GM18867 (cell line): ENCODE measurements around the gene PCCA.
"Not testable (repeated sequence)": the region's sequence is repeated elsewhere in the genome, so short reads cannot be mapped to it uniquely, and the experiment has no call there.

Source experiments
- ATAC-seq: cut with Tn5 transposase; IDR thresholded peaks from one replicate; pipeline ENCODE4 v1.9.1; 2021; ENCODE audit warnings: mild to moderate bottlenecking, moderate library complexity; ENCODE audit not compliant: unreplicated experiment

Gene PCCA

DNA sequence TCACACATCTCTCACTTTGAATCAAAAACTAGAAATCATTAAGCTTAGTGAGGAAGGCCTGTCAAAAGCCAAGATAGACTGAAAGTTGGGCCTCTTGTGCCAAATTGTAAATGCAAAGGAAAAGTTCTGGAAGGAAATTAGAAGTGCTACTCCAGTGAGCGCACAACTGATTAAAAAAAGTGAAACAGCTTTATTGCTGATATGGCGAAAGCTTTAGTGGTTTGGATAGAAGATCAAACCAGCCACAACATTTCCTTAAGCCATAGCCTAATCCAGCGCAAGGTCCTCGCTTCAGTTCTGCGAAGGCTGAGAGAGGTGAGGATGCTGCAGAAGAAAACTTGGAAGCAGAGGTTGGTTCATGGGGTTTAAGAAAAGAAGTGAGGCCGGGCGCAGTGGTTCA lies 7.6 kb downstream of the PCCA start:
- no peak for ATAC-seq

DNA sequence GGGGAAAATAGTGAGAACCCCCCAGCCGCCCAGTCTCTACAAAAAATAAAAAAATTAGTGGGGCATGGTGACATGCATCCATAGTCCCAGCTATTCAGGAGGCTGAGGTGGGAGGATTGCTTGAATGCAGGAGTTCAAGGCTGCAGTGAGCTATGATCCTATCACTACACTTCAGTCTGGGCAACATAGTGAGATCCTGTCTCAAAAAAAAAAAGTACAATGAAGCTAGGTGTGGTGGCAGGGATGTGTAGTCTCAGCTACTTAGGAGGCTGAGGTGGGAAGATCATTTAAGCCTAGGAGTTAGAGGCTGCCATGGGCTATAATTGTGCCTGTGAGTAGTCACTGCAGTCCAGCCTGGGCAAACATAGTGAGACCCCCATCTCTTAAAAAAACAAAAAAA lies 8.9 kb downstream of the PCCA start:
- ATAC-seq: no peak

DNA sequence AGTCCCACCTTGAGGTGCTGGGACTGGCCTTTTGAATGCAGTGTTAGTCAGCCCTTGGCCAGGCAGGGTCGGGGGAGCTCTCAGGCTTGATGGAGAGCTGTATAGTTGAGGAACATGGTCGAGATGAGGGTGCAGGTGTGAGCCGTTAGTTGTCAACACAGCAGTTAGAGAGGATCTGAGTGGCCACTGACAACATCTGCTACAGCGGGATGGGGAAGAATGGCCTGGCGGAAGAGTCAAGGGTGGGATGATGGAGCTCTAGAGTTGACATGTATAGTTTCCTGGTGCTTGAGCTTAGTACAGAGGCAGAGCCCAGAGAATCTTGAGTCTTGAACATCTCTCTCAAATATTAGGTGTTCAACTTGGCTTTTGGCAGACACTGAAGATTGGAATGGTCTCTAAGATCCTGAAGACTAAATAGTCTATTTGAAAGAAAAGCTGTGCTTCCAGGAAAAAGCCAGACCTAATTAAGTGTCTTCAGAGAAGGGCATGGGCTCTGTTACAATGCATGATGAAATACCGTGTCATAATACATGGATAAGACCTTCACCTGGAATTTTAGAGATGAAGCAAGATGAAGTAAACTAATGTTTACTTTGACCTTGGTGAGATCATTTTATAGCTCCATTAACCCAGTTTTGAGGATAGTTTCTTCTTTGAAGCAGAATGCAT lies 9.7 kb downstream of the PCCA start:
- ATAC-seq: no peak

DNA sequence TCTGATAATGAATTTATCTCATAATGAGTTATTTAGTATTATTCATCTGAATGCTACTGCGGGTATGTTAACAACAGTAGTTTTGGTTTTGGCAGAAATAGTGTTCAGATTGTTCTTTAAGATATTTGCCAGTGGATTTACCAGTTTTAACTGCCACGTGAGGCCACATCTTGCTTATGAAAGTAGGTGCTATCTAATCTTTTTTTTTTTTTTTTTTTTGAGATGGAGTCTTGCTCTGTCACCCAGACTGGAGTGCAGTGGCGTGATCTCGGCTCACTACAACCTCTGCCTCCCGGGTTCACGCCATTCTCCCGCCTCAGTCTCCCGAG lies 10.2 kb downstream of the PCCA start:
- ATAC-seq: not testable (repeated sequence)

DNA sequence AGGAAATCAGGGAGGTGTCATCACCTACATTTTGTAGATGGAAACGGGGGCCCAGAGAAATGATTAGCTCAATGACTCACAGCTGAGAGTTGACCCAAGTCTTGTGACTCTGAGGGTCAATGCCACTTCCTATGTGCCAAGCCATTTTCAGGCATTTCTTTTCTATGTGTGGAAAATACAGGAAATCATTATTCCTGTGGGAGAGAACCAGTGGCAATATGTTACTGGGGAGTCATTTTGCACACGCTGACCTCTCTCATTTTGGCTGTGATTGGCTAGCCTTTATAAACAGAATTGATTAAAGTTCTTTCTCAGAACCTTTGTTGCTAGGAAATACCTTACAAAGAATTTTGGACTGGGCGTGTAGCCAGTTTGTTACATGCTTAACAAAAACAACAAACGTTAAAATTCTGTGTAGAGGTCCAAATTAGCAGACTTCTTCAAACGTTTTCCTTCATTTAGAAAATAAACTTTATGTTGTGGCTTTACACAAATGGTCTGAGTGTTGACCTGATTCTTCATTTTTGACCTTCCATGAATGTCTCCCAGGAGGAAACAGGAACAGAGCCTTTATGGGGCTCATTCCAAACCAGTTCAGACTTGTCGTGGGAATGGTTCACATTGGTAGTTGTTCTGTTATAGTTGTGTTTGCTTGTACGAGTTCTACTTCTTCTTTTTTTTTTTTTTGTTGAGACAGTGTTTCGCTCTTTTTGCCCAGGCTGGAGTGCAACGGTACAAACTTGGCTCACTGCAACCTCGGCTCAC lies 11.4 kb downstream of the PCCA start:
- ATAC-seq: no peak

DNA sequence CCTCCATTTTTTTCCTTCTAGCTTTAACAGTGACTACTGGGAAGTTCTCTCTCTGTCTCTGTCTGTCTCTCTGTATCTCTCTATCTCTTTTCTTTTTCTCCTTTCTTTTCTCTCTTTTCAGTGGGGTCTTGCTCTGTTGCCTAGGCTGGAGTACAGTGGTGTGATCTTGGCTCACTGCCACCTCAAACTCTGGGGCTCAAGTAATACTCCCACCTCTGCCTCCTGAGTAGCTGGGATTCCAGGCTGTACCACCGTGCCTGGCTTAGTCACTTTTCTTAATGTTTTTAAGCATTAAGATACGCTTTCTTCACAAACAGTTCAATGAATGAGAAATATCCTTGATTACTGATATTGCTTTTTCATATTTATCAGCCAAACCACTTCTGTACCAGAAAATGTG lies 13.1 kb downstream of the PCCA start:
- no peak for ATAC-seq

DNA sequence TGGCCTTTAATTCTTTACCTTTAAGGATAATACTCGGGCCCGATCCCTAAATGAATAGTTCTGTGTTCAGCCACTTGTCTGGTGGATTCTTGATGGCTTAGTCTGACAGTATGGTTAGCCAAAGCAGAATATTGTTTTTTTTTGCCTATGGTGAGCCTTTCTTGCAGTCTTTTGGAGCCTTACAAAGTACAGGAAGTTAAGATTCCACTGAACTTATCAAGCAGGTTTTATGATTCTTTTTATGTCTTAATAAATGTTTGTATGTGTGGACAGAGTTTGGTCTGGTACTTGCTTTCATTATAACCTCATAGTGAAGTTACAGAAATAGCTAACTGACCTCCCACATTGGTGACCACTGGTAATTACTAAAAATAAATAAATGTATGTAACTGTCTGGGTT lies 17.1 kb downstream of the PCCA start:
- ATAC-seq: no peak

DNA sequence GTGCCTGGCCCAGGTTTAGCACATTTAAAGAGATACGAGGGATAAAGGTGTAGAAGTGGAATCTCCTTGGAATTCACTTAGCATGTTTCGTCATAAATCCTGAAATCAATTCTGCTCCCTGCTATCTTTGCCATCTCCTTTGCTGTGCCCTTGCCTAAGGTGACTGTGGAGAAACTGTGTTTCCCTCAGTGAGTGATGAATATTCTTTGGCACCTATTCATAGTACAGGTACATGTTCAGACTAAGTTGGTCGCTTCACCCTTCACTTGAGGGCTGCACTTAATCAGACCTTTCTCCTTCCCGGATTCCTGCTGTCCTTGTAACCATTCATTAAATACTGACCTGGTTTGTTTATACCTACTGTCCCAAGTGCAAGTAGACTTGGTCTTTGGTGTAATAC lies 17.8 kb downstream of the PCCA start:
- ATAC-seq: no peak

DNA sequence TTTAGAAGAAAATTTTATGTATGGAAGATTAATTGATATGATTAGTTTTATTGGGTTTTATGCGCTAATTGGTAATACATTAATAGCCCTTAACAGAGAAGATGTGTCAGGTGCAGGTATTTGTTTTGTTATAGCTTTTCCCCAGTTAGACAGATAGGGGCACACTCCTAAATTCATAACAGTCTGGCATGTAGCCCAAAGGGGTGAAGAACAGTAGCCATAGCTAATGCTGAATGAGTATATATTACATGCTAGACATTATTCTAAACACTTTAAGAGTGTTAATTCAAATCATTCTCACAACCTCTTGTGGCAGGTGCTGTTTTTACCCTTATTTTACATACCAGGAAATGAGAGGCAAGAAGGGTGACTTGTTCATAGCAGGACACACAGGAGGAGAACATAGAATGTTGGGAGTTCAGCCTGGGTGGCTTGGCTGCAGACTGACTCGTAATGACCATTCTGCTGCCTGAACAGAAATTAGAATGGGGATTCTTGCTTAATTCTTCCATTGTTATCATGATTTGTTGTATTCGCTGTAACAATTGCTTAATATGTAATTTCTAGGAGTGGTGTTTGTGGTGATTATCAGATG lies 20.1 kb downstream of the PCCA start:
- peak; percentile 84 for ATAC-seq

DNA sequence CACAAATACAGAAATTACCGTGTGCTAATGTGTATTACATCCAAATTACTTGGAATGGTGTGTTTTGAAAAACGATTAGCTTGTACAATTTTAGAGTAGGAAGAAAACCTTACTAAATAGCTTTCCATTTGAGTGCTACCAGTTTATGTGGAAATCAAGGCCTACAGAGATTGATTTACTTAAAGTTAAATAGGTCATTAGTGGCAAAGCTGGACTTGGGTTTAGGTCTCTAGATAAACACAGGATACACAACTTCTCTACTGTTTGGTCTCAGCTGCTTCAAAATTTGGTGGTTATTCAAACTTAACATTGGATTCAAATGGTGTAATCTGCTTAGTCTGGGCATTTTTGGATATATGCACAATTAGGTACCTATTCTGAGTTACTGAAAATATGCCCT lies 21.4 kb downstream of the PCCA start:
- no peak for ATAC-seq

DNA sequence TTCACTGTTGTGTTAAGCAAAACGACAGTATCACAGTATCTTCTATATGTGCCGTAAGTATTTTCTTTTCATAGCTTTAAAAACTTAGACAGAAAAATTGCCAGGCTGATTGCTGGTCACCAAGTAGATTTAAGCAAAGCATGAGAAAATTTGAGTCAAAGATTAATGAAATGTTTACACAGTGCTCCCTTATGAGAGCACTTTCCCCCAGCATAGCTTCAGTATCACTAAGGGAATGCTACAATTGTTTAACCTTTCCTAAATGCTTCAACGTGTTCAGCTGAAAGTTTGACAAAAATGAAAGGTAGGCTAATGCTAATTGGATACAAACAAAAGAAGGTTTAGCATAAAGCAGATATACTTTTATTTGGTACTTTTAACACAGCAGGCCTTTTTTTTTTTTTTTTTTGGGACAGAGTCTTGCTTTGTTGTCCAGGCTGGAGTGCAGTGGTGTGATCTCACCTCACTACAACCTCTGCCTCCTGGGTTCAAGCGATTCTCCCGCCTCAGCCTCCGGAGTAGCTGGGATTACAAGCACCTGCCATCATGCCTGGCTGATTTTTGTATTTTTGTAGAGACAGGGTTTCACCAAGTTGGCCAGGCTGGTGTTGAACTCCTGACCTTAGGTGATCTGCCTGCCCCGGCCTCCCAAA lies 23.4 kb downstream of the PCCA start:
- no peak for ATAC-seq

DNA sequence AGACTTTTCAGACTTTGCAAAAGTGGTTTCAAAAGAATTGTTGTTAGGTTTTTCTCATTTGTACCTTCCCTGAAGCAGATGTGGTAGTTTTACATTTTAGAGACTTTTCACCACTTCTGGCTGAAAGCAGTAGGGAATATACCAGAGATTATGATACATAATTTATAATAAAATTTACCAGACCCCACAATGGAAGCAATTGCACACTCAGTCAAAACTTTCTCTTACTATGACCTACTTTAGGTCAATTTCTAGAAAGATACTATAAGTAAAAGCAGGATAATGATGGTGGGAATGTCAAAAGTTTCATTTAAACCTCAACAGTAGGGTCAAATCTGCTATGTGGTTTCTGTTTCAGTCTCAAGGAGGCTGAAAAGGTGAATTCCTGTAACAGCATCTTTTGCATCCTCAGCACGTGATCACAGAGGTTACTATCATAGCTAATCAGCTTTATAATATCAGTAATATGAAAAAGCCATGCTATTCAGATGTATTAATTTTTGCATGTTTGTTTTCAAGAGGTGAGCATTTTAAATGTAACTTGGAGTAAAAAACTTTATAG lies 26.9 kb downstream of the PCCA start:
- peak; percentile 53 for ATAC-seq

DNA sequence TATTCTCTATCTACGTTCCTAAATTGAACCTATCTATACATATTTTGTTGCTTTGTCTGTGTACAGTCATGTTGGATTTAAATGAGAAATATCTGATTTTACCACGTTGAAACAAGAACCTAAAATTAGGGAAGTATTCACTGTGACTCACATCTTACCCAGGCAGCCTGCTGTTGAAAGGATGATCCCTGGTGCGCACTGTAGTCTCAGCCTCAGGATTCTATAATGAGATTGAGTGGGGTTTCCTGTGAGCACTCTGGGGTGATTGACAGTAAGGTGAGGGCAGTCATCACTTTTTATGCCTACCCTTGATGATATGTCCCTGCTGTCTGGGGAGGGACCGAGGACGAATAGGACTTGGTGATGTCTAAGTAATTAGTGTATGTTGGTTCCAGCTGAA lies 35.4 kb downstream of the PCCA start:
- no peak for ATAC-seq

DNA sequence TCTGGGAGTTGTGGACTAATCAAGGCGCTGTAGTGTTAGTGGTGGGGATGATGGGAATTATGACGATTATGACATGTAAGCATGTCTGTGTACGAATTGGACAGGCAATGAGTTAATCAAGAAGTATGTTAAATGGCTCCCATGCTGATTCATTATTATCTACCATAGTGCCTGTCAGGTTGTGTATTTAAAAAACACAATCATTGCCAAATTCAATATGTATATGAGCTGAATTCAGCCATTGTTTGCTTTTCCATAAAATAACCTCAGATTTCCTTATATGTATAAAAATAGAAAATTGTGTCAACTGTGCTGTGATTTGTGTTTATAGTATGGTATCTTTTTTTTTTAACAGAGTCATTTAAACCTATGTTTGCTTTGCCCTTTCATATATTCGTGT lies 37.1 kb downstream of the PCCA start:
- no peak for ATAC-seq

DNA sequence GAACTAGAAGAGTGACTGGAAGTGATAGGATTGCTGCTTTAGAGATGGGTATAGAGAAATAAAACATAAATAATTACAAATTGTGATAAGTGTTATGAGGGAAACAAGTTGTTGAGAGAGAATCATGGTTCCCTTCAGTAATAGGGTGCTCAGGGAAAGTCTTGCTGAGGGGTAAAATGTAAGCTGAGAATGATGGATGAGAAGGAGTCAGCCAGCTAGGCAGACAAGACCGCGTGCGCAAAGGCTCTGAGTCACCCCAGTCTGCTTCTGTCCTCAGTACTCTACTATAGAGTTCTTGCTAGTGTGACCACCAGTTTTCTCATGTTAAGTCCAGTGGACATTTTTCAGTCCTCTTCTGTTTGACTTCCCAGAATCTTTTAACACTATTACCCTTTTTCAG lies 39.5 kb downstream of the PCCA start:
- ATAC-seq: no peak

DNA sequence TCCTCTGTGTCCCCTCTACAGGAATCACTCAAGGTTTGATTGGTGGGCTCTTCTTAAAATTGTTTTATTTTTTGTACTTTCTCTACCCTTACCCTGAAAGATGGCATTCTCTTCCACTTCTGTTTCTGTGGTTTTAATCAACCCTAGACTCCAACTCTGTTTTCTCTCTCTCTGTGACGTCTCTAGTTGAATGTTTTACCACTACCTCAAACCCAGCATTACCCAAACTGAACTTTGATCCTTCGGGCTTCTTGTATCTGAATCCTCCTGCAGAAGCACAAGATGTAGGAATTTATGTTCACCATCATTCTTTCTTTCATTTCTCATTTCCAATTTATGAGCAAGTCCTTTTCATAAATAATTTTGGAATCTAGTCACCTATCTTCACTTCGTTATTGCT lies 39.9 kb downstream of the PCCA start:
- no peak for ATAC-seq

DNA sequence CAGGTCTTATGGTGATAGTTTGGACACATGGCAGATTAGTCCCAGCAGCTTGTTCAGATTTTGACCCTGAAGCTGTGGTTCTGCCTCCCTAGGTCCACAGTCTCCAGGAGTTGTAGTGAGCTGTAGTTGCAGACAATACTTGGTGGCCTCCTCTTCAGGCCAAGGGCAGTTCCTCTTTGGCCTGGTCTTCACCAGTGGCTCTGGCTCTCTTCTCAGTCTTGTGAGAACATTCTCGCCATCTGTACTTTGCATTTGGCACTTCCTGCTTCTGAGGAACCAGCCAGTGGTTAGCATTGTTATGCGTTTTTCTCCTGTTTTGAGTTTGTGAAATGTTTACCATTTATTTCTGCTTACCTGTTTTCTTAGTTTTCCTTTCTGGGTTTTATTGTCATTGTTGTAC lies 40.7 kb downstream of the PCCA start:
- peak; percentile 93 for ATAC-seq

DNA sequence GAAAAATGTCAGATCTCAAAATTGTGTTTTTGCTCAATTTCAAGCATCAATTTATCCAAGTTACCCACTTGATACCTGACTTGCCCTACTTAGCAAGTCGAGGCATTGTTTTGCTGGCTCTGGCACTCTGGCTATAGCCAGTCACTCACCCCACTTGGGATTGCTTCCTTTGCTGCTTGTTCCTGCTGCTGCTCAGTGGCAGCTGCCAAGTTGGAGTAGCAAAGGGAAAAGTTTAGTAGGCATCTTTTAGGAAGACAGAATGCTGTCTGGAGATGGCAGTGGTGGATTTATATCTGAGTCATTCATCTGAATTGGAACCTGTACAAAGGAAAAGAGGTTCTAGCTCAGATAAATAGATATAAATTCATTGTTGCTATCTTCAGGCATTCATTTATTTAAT lies 41.2 kb downstream of the PCCA start:
- ATAC-seq: no peak

DNA sequence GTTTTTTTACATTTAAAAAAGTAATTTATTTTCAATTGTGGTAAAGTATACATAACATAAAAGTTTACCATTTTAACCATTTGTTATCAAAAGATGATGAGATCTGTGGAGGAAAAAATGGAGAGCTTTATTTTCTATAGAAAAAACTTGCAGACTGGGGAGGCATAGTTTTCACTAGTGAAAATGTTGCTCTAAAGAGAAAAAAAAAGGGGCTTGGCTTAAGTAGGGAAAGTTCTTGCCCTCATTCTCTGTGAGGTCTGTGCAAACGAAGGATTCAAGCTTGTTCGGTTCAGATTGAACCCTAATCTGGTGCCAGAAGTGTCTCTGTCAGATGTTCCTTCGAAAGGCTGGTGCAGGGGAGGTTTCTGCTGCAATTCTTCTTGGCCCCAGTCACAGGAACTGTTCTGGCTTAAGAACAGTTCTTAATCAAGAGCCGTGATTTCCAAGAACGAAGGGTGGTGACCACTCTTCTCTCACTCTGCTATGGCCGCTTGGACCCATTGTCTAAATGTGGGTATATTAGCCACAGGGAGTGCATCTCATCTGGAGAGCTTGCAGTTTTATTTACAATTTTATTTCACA lies 42.1 kb downstream of the PCCA start:
- ATAC-seq: no peak

DNA sequence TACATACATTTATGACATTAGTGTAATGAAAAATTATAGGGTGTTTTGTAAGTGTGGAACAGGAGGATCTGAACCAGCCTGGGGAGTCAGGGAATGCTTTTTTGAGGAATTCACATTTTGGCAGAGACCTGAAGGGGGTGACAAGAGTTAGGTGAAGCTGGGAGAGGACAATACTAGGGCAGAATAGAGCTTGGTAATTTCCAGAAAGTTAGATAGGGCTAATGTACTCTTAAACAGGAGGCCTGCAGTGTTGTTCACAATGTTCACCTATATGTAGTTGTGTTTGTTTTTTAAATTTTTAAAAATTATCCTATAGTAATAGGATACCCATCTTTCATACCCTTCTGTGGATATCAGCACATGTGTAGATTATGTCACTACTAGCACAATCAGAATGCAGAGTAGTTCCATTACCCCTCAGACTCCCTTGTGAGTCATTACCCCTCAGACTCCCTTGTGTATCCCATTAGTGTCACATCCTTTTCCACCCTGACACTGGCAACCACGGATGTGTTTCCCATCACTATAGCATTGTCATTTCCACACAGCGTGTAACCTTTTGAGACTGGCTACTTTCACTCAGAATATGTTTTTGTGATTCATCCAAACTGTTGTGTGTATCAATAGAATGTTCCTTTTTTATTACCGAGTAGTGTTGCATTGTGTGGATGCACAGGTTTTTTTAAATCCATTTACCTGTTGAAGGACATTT lies 43.1 kb downstream of the PCCA start:
- no peak for ATAC-seq
